SK-N-SH (cell line): ENCODE results near the gene MYH1. TPM values are rescaled to one million over a fixed set of nuclear protein-coding genes. Genes with fewer than 3 reads are reported as not detected.

Experiments
- CTCF ChIA-PET: fragments of 300-600, 350-600 bp; formaldehyde crosslinking; extraction: SDS; loops from one replicate; lab custom pipeline; 2021; lab: Yijun Ruan, JAX
- POLR2A ChIA-PET: fragments of 350-600 bp; sonication (Branson Sonifier 250); formaldehyde crosslinking; extraction: SDS; loops from one replicate; lab custom pipeline; 2020; ENCODE audit warnings: antibody characterized with exemption, inconsistent platforms; lab: Yijun Ruan, JAX
- DNase-seq: peaks from one replicate; pipeline ENCODE4 v3.0.0; 2012
- H2AFZ ChIP-seq: fragments of 200-600 bp; sonication (generic); 2 replicates; pipeline ENCODE4 v1.8.1; 2016; ENCODE audit warnings: antibody characterized with exemption, mild to moderate bottlenecking, low read depth
- H3F3A ChIP-seq: fragments of 200-600 bp; sonication (generic); replicated peaks from 2 replicates; pipeline ENCODE3; 2016; ENCODE audit warnings: antibody characterized with exemption, mild to moderate bottlenecking; ENCODE audit not compliant: insufficient read depth
- H3K27ac ChIP-seq, 2 experiments: fragments of 200-500 bp in 1 of 2; fragments of 200-600 bp in 1 of 2; sonication (Bioruptor generic) in 1 of 2; sonication (generic), shearing (Covaris generic) in 1 of 2; 2 replicates each; pipeline versions ENCODE4 v1.5.1 to v1.6.1; 2014 to 2016; ENCODE audit warnings: low read depth in 2 of 2, inconsistent platforms in 1 of 2, low read length in 1 of 2, mild to moderate bottlenecking in 1 of 2, mixed read lengths in 1 of 2
- H3K27me3 ChIP-seq: fragments of 200-600 bp; sonication (generic), shearing (Covaris generic); 2 replicates; pipeline ENCODE4 v1.6.1; 2016; ENCODE audit warnings: mixed run types; ENCODE audit not compliant: insufficient read depth
- H3K36me3 ChIP-seq, 2 experiments: fragments of 200-500 bp in 1 of 2; fragments of 200-600 bp in 1 of 2; sonication (Bioruptor generic) in 1 of 2; sonication (generic) in 1 of 2; replicated peaks in 1 of 2; 2 replicates each; pipeline versions ENCODE3 to v1.5.1; 2014 to 2016; ENCODE audit warnings: low read length in 1 of 2, mild to moderate bottlenecking in 1 of 2; ENCODE audit not compliant: insufficient read depth in 2 of 2, control insufficient read depth in 1 of 2
- H3K4me1 ChIP-seq, 2 experiments: fragments of 200-500 bp in 1 of 2; fragments of 200-600 bp in 1 of 2; sonication (Bioruptor generic) in 1 of 2; sonication (generic), shearing (Covaris generic) in 1 of 2; 2 replicates each; pipeline versions ENCODE4 v1.5.1 to v1.6.1; 2014 to 2016; ENCODE audit warnings: low read depth in 1 of 2, low read length in 1 of 2, mixed run types in 1 of 2; ENCODE audit not compliant: insufficient read depth in 2 of 2, control insufficient read depth in 1 of 2
- H3K4me2 ChIP-seq: fragments of 200-600 bp; sonication (generic), shearing (Covaris generic); 2 replicates; pipeline ENCODE4 v1.6.1; 2017; ENCODE audit warnings: mixed run types
- H3K4me3 ChIP-seq, 2 experiments: fragments of 200-500 bp in 1 of 2; fragments of 200-600 bp in 1 of 2; sonication (Bioruptor generic) in 1 of 2; sonication (generic), shearing (Covaris generic) in 1 of 2; 2 replicates each; pipeline versions ENCODE4 v1.5.1 to v1.8.1; 2014 to 2016; ENCODE audit warnings: low read depth in 2 of 2, inconsistent platforms in 1 of 2, low read length in 1 of 2, mild to moderate bottlenecking in 1 of 2, mixed read lengths in 1 of 2, moderate library complexity in 1 of 2
- H3K79me2 ChIP-seq: fragments of 200-600 bp; sonication (generic); 2 replicates; pipeline ENCODE4 v1.8.1; 2017; ENCODE audit warnings: mild to moderate bottlenecking; ENCODE audit not compliant: insufficient read depth
- H3K9ac ChIP-seq: fragments of 200-600 bp; sonication (generic); 2 replicates; pipeline ENCODE4 v1.6.1; 2017; ENCODE audit warnings: mixed run types
- H3K9me2 ChIP-seq: fragments of 200-600 bp; sonication (generic); 2 replicates; pipeline ENCODE4 v1.6.1; 2017; ENCODE audit warnings: mixed run types
- H3K9me3 ChIP-seq: fragments of 200-600 bp; sonication (generic); 2 replicates; pipeline ENCODE4 v1.6.1; 2017; ENCODE audit warnings: mixed run types, mild to moderate bottlenecking, moderate library complexity
- H4K20me1 ChIP-seq: fragments of 200-600 bp; sonication (generic); 2 replicates; pipeline ENCODE4 v1.6.1; 2017; ENCODE audit warnings: mild to moderate bottlenecking, mixed run types; ENCODE audit not compliant: insufficient read depth
- NRF1 ChIP-seq: IDR thresholded peaks from 2 replicates; pipeline ENCODE4 v1.6.1; 2012; ENCODE audit warnings: low read depth, mild to moderate bottlenecking, low read length
- PBX3 ChIP-seq: IDR thresholded peaks from 2 replicates; pipeline ENCODE4; 2012
- POLR2AphosphoS5 ChIP-seq: IDR thresholded peaks from 2 replicates; pipeline ENCODE4 v1.6.1; 2012; ENCODE audit warnings: low read depth, low read length
- RAD21 ChIP-seq: IDR thresholded peaks from 2 replicates; pipeline ENCODE4 v1.6.1; 2012; ENCODE audit warnings: mild to moderate bottlenecking, low read length
- REST ChIP-seq: IDR thresholded peaks from 2 replicates; pipeline ENCODE4 v1.6.1; 2012; ENCODE audit warnings: mild to moderate bottlenecking, low read depth, low read length, moderate library complexity
- SIN3A ChIP-seq: IDR thresholded peaks from 2 replicates; pipeline ENCODE4 v1.6.1; 2012; ENCODE audit warnings: low read depth, mild to moderate bottlenecking, low read length, moderate library complexity, borderline replicate concordance
- SMC3 ChIP-seq: IDR thresholded peaks from 2 replicates; pipeline ENCODE4 v1.6.1; 2012; ENCODE audit warnings: low read depth, low read length, improper control_type of control experiment
- TCF12 ChIP-seq: IDR thresholded peaks from 2 replicates; pipeline ENCODE4 v1.4.0; 2012
- WGBS: methylation state at CpG from one replicate; pipeline ENCODE4 v1.1.6; 2017; ENCODE audit warnings: low lambda C conversion rate; 5-methylcytosine and 5-hydroxymethylcytosine counted together
- polyA plus RNA-seq, 3 experiments: library from polyadenylated mRNA; depleted of rRNA; stranded (reverse); fragments of >200 nt; gene quantifications; 2 replicates each; pipeline ENCODE4 v1.2.3, GENCODE V29; 2012
- TF ChIP-seq, protein P1 (sequence below): IDR thresholded peaks from 2 replicates; pipeline ENCODE4 v1.4.0; 2012; ENCODE audit warnings: low read depth, borderline replicate concordance
- TF ChIP-seq, protein P2 (sequence below): fragments of 150-350 bp; IDR thresholded peaks from 2 replicates; pipeline ENCODE4 v1.6.1; 2016; ENCODE audit warnings: mild to moderate bottlenecking, low read depth, low read length

The MYH1 gene
- polyA plus RNA-seq, 1 of the 3 experiments (the other 2 are of a cell fraction), result 0.03 TPM

DNA sequence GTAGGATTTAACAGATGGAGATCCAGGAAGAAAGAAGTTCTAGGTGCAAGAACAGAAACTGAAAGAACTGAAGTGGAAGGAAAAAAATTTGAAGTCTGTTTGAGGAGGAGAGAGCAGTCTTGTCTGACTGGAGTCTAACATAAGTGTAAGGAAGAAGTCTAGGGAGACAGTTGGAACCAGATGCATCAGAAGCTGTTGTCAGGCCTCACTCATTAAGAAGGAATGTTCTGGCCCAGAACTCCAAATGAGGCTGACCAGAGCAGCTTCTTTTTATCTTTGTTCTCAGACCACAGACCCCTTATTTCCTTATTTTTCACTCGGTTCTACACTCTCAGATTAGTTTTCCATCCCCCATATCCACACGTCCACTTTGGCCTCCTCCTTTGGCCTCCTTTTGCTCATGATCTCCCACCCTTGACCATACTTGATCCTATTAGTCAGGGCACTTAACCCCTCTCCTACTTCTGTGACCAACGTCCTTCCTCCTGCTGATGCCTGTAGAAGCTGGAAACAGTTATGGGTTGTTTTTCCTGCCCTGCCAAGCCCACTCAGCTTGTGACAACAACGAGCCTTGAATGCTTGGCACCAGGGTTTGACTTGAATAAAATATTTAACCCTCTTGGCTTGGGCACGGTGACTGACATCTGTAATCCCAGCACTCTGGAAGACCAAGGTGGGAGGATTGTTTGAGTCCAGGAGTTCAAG lies 38.1 kb upstream of the MYH1 start:
- Histone ChIP-seq H3K27me3 (no peaks in the 10 kb centered on the region), H3K4me3 (no peak overlapping the region), H3K9me2 (no peaks in the 10 kb centered on the region), H3K9me3 (no peaks in the 10 kb centered on the region), H3K79me2 (no peaks in the 10 kb centered on the region), H2AFZ (no peak overlapping the region), H3K36me3 (no peaks in the 10 kb centered on the region), H4K20me1 (no peaks in the 10 kb centered on the region), H3K4me2 (no peak overlapping the region), H3F3A (no peaks in the 10 kb centered on the region), H3K9ac (no peak overlapping the region), H3K4me1 (no peaks in the 10 kb centered on the region), H3K27ac (peak overlapping the region in 1 of 2 experiments; percentile 3; a peak in 1 of 4 replicates)
- POLR2A ChIA-PET, result no interaction called here
- DNase-seq, result no peak
- TF ChIP-seq RAD21, result no peak
- no peak for TF ChIP-seq POLR2AphosphoS5
- TF ChIP-seq, protein P1, sequence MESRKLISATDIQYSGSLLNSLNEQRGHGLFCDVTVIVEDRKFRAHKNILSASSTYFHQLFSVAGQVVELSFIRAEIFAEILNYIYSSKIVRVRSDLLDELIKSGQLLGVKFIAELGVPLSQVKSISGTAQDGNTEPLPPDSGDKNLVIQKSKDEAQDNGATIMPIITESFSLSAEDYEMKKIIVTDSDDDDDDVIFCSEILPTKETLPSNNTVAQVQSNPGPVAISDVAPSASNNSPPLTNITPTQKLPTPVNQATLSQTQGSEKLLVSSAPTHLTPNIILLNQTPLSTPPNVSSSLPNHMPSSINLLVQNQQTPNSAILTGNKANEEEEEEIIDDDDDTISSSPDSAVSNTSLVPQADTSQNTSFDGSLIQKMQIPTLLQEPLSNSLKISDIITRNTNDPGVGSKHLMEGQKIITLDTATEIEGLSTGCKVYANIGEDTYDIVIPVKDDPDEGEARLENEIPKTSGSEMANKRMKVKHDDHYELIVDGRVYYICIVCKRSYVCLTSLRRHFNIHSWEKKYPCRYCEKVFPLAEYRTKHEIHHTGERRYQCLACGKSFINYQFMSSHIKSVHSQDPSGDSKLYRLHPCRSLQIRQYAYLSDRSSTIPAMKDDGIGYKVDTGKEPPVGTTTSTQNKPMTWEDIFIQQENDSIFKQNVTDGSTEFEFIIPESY, result no peak
- TF ChIP-seq REST, result no peak
- TF ChIP-seq SIN3A, result no peak
- no peak for TF ChIP-seq PBX3
- TF ChIP-seq TCF12, result no peak
- TF ChIP-seq SMC3, result no peak
- TF ChIP-seq NRF1, result no peak
- TF ChIP-seq, protein P2, sequence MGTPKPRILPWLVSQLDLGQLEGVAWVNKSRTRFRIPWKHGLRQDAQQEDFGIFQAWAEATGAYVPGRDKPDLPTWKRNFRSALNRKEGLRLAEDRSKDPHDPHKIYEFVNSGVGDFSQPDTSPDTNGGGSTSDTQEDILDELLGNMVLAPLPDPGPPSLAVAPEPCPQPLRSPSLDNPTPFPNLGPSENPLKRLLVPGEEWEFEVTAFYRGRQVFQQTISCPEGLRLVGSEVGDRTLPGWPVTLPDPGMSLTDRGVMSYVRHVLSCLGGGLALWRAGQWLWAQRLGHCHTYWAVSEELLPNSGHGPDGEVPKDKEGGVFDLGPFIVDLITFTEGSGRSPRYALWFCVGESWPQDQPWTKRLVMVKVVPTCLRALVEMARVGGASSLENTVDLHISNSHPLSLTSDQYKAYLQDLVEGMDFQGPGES, result no peak
- 4% methylated on average over 5 of the region's 5 CpGs for WGBS
- CTCF ChIA-PET, result no interaction called here
